Measurements from ENCODE around the gene LOXHD1.

LOXHD1 gene

GRCh38 chr18:46570134-46570533 is 86.9 kb downstream of the LOXHD1 start:
- no peak overlapping the region for H3K27ac ChIP-seq
- TF ChIP-seq CTCF (IDR thresholded peaks at IDR 0.05) (no peak), ZFX (IDR thresholded peaks at IDR 0.05; ENCODE audit: borderline replicate concordance) (no peak)

- H3K27ac ChIP-seq: no peak overlapping the region
Measured at GRCh38 chr18:46569211-46569610, 87.8 kb downstream of the LOXHD1 start.

GRCh38 chr18:46567196-46567595 is 89.8 kb downstream of the LOXHD1 start:
- TF ChIP-seq ZFX (IDR thresholded peaks at IDR 0.05; ENCODE audit: borderline replicate concordance) (no peak), CTCF (IDR thresholded peaks at IDR 0.05) (no peak)

More at GRCh38 chr18:46569211-46569610, 87.8 kb downstream of the LOXHD1 start:
- no peak for TF ChIP-seq CTCF (IDR thresholded peaks at IDR 0.05)
- no peak for TF ChIP-seq ZFX (IDR thresholded peaks at IDR 0.05; ENCODE audit: borderline replicate concordance)

GRCh38 chr18:46566111-46566510 is 90.9 kb downstream of the LOXHD1 start:
- TF ChIP-seq ZFX (IDR thresholded peaks at IDR 0.05; ENCODE audit: borderline replicate concordance) (no peak), CTCF (IDR thresholded peaks at IDR 0.05) (no peak)
- no peak overlapping the region for H3K27ac ChIP-seq

More at GRCh38 chr18:46567196-46567595, 89.8 kb downstream of the LOXHD1 start:
- no peak overlapping the region for H3K27ac ChIP-seq

- TF ChIP-seq ZFX (IDR thresholded peaks at IDR 0.05; ENCODE audit: borderline replicate concordance): no peak
- no peak for TF ChIP-seq CTCF (IDR thresholded peaks at IDR 0.05)
- no peak overlapping the region for H3K27ac ChIP-seq
Measured at GRCh38 chr18:46565256-46565655, 91.8 kb downstream of the LOXHD1 start.

- H3K27ac ChIP-seq: no peak overlapping the region
- TF ChIP-seq ZFX (IDR thresholded peaks at IDR 0.05; ENCODE audit: borderline replicate concordance) (no peak), CTCF (IDR thresholded peaks at IDR 0.05) (no peak)
Measured at GRCh38 chr18:46563317-46563716, 93.7 kb downstream of the LOXHD1 start.

- TF ChIP-seq CTCF (IDR thresholded peaks at IDR 0.05) (no peak), ZFX (IDR thresholded peaks at IDR 0.05; ENCODE audit: borderline replicate concordance) (no peak)
- H3K27ac ChIP-seq: no peak overlapping the region
Measured at GRCh38 chr18:46562674-46563192, 94.3 kb downstream of the LOXHD1 start.
